HG03103 (cell line): Measurements from ENCODE around the gene PTTG2.

Experiments
- ATAC-seq: cut with Tn5 transposase; IDR thresholded peaks from one replicate; pipeline ENCODE4 v1.9.1; 2021; ENCODE audit warnings: low read depth; ENCODE audit not compliant: unreplicated experiment

PTTG2 gene

GRCh38 chr4:37982736-37983135 lies 22.5 kb downstream of the PTTG2 start:
- ATAC-seq: no peak

GRCh38 chr4:37983951-37984350 lies 23.8 kb downstream of the PTTG2 start:
- no peak for ATAC-seq

- ATAC-seq: no peak
Measured at GRCh38 chr4:37985730-37986275, 25.6 kb downstream of the PTTG2 start.

- ATAC-seq: no peak
Measured at GRCh38 chr4:37988670-37989069, 28.5 kb downstream of the PTTG2 start.

GRCh38 chr4:37989398-37990260 lies 29.4 kb downstream of the PTTG2 start:
- ATAC-seq: no peak

GRCh38 chr4:37990731-37991245 lies 30.6 kb downstream of the PTTG2 start:
- no peak for ATAC-seq

GRCh38 chr4:37991623-37992410 lies 31.6 kb downstream of the PTTG2 start:
- ATAC-seq: no peak

- no peak for ATAC-seq
Measured at GRCh38 chr4:37993806-37994205, 33.6 kb downstream of the PTTG2 start.

GRCh38 chr4:37994569-37994968 lies 34.4 kb downstream of the PTTG2 start:
- peak; percentile 72 for ATAC-seq

- ATAC-seq: no peak
Measured at GRCh38 chr4:37995299-37995821, 35.2 kb downstream of the PTTG2 start.

GRCh38 chr4:37995981-37996775 lies 36.0 kb downstream of the PTTG2 start:
- ATAC-seq: no peak

GRCh38 chr4:37998226-37998625 lies 38.0 kb downstream of the PTTG2 start:
- ATAC-seq: no peak

- ATAC-seq: no peak
Measured at GRCh38 chr4:37999000-37999716, 39.0 kb downstream of the PTTG2 start.

- no peak for ATAC-seq
Measured at GRCh38 chr4:37999965-38000364, 39.8 kb downstream of the PTTG2 start.

GRCh38 chr4:38001927-38002326 lies 41.7 kb downstream of the PTTG2 start:
- ATAC-seq: no peak

GRCh38 chr4:38002451-38003071 lies 42.4 kb downstream of the PTTG2 start:
- ATAC-seq: no peak

GRCh38 chr4:38003102-38003501 lies 42.9 kb downstream of the PTTG2 start:
- ATAC-seq: no peak

- no peak for ATAC-seq
Measured at GRCh38 chr4:38003628-38004027, 43.4 kb downstream of the PTTG2 start.

GRCh38 chr4:38004062-38004461 lies 43.9 kb downstream of the PTTG2 start:
- no peak for ATAC-seq
